Activated CD4-positive, CD25-positive, alpha-beta regulatory T cell (primary cell): Measurements from ENCODE around the gene NID2.

Source experiments
- DNase-seq, 4 experiments: peaks; one replicate each; lab custom pipeline; 2025; lab: John Stamatoyannopoulos, UW

Gene NID2

GRCh38 chr14:51959928-51960327 lies 108.9 kb downstream of the NID2 start:
- no peak for DNase-seq

GRCh38 chr14:51957950-51958349 lies 110.9 kb downstream of the NID2 start:
- no peak for DNase-seq
